Left ventricle myocardium inferior (tissue), 1 donor: ENCODE measurements around the gene RPUSD3. TPM values are rescaled to one million over a fixed set of nuclear protein-coding genes. Genes with fewer than 3 reads are reported as not detected.
"Not testable (repeated sequence)": the region's sequence is repeated elsewhere in the genome, so short reads cannot be mapped to it uniquely, and the experiment has no call there.

Source experiments
- DNase-seq: peaks from one replicate; pipeline ENCODE4 v3.0.0-alpha.2; 2020
- H3K27ac ChIP-seq: fragments of 200-600 bp; replicated peaks from 2 replicates; pipeline ENCODE4 v1.8.0; 2021
- H3K27me3 ChIP-seq: fragments of 200-600 bp; 2 replicates; pipeline ENCODE4 v1.8.0; 2021; ENCODE audit warnings: low read depth
- H3K36me3 ChIP-seq: fragments of 200-600 bp; 2 replicates; pipeline ENCODE4 v1.8.0; 2021
- H3K4me1 ChIP-seq: fragments of 200-600 bp; 2 replicates; pipeline ENCODE4 v1.8.0; 2021
- H3K4me3 ChIP-seq: fragments of 200-600 bp; 2 replicates; pipeline ENCODE4 v1.8.0; 2021; ENCODE audit warnings: mild to moderate bottlenecking, moderate library complexity
- H3K9me3 ChIP-seq: fragments of 200-600 bp; replicated peaks from 2 replicates; pipeline ENCODE4 v1.8.0; 2021
- CTCF ChIP-seq: fragments of 200-600 bp; IDR thresholded peaks from 2 replicates; pipeline ENCODE4 v1.8.0; 2021; ENCODE audit warnings: antibody characterized with exemption, mild to moderate bottlenecking, borderline replicate concordance
- intact Hi-C: fragments of 100-400 bp; cut with micrococcal nuclease; formaldehyde crosslinking; loops from one replicate; pipeline ENCODE4 v1.11.0; 2022
- total RNA-seq: library from RNA; stranded (reverse); fragmentation: NEBNext Ultra II Directional; extraction: Animal tissue kit (Norgen Biotek cat#: 25700); gene quantifications from one replicate; pipeline ENCODE4 v1.2.1, GENCODE V29; 2021
- donor health status: DM: no; HTN: yes; CAD: no; lungs with severe emphysema.

Gene RPUSD3
- total RNA-seq, 1 donor from 2014 or later = 35.7 TPM

GRCh38 chr3:9870978-9871377, 27.2 kb upstream of the RPUSD3 start:
- H3K36me3 ChIP-seq = no peaks in the 10 kb centered on the region
- H3K4me3 ChIP-seq = no peak overlapping the region
- DNase-seq = no peak
- H3K27ac ChIP-seq = no peak overlapping the region
- H3K9me3 ChIP-seq = no peaks in the 10 kb centered on the region
- intact Hi-C loops = no loop called here
- TF ChIP-seq CTCF = no peak
- H3K4me1 ChIP-seq = no peaks in the 10 kb centered on the region
- no peaks in the 10 kb centered on the region for H3K27me3 ChIP-seq

GRCh38 chr3:9869955-9870354, 26.1 kb upstream of the RPUSD3 start:
- no peak overlapping the region for H3K4me3 ChIP-seq
- no peaks in the 10 kb centered on the region for H3K27me3 ChIP-seq
- DNase-seq = no peak
- no peak for TF ChIP-seq CTCF
- H3K36me3 ChIP-seq = no peaks in the 10 kb centered on the region
- H3K4me1 ChIP-seq = peaks cover 2% of the 10 kb centered on the region
- H3K27ac ChIP-seq = no peak overlapping the region
- intact Hi-C loops = no loop called here
- no peaks in the 10 kb centered on the region for H3K9me3 ChIP-seq

- Histone ChIP-seq H3K27me3 (no peaks in the 10 kb centered on the region), H3K36me3 (no peaks in the 10 kb centered on the region), H3K4me1 (peaks cover 23% of the 10 kb centered on the region), H3K4me3 (no peak overlapping the region), H3K9me3 (no peaks in the 10 kb centered on the region), H3K27ac (no peak overlapping the region)
- DNase-seq = no peak
- intact Hi-C loops = no loop called here
- TF ChIP-seq CTCF = no peak
Measured at GRCh38 chr3:9867106-9867505, 23.3 kb upstream of the RPUSD3 start.

- H3K27me3 ChIP-seq = no peaks in the 10 kb centered on the region
- H3K4me3 ChIP-seq = no peak overlapping the region
- no peak for TF ChIP-seq CTCF
- no peaks in the 10 kb centered on the region for H3K9me3 ChIP-seq
- no peak overlapping the region for H3K27ac ChIP-seq
- H3K4me1 ChIP-seq = peaks cover 23% of the 10 kb centered on the region
- intact Hi-C loops = no loop called here
- no peak for DNase-seq
- H3K36me3 ChIP-seq = no peaks in the 10 kb centered on the region
Measured at GRCh38 chr3:9866639-9867038, 22.8 kb upstream of the RPUSD3 start.

GRCh38 chr3:9865125-9865637, 21.4 kb upstream of the RPUSD3 start:
- H3K36me3 ChIP-seq, H3K9me3 ChIP-seq, H3K27me3 ChIP-seq, H3K4me3 ChIP-seq, intact Hi-C loops, DNase-seq: not testable (repeated sequence)
- H3K4me1 ChIP-seq = peaks cover 23% of the 10 kb centered on the region
- H3K27ac ChIP-seq = peak overlapping the region; percentile 64

GRCh38 chr3:9864200-9864927, 20.6 kb upstream of the RPUSD3 start:
- Histone ChIP-seq H3K4me1 (peaks cover 23% of the 10 kb centered on the region), H3K4me3 (peak overlapping the region; percentile 14), H3K27me3 (no peaks in the 10 kb centered on the region), H3K9me3 (no peaks in the 10 kb centered on the region), H3K36me3 (no peaks in the 10 kb centered on the region), H3K27ac (peak overlapping the region; percentile 64)
- intact Hi-C loops = no loop called here
- TF ChIP-seq CTCF = no peak
- peak; percentile 39 for DNase-seq
